ENCODE measurements around the gene ARID3A. TPM values are rescaled to one million over a fixed set of nuclear protein-coding genes. Genes with fewer than 3 reads are reported as not detected.
A peak's percentile ranks its signal among the peaks of the same experiment; 100 is the strongest.
"Not testable (repeated sequence)": the region's sequence is repeated elsewhere in the genome, so short reads cannot be mapped to it uniquely, and the experiment has no call there.

Gene ARID3A
- total RNA-seq, 1 donor from 2014 or later = 70.6 TPM

DNA sequence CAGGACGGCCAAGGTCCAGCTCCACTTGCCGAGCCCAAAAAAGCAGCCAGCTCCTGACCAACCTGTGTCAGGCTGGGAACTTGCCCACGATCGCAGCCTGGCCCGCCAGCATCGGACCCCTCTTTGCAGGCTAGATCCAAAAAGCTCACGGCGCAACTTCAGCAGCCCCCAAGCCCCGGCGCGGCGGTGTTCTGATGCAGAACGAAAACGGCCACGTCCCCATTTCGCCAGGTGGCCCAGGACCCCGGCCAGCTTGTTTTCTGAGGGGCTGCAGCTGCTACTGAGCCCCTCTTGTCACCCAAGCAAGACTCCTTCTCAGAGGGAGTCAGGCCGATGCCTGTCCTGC is 93.8 kb downstream of the ARID3A start:
- peaks cover 2% of the 10 kb centered on the region for H3K27me3 Mint-ChIP-seq (ENCODE audit: low read depth)
- H3K36me3 Mint-ChIP-seq = no peaks in the 10 kb centered on the region
- TF ChIP-seq, protein P1, sequence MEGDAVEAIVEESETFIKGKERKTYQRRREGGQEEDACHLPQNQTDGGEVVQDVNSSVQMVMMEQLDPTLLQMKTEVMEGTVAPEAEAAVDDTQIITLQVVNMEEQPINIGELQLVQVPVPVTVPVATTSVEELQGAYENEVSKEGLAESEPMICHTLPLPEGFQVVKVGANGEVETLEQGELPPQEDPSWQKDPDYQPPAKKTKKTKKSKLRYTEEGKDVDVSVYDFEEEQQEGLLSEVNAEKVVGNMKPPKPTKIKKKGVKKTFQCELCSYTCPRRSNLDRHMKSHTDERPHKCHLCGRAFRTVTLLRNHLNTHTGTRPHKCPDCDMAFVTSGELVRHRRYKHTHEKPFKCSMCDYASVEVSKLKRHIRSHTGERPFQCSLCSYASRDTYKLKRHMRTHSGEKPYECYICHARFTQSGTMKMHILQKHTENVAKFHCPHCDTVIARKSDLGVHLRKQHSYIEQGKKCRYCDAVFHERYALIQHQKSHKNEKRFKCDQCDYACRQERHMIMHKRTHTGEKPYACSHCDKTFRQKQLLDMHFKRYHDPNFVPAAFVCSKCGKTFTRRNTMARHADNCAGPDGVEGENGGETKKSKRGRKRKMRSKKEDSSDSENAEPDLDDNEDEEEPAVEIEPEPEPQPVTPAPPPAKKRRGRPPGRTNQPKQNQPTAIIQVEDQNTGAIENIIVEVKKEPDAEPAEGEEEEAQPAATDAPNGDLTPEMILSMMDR (IDR thresholded peaks at IDR 0.05; ENCODE audit: unreplicated experiment) = no peak
- H3K9me3 Mint-ChIP-seq = no peaks in the 10 kb centered on the region
- no peak for DNase-seq (ENCODE audit: low spot score in 2 of 2, unreplicated experiment in 2 of 2)
- peaks cover 27% of the 10 kb centered on the region for H3K4me1 Mint-ChIP-seq
- H3K27ac Mint-ChIP-seq = peak overlapping the region; percentile 92
- peak overlapping the region; percentile 88 for H3K4me3 Mint-ChIP-seq

DNA sequence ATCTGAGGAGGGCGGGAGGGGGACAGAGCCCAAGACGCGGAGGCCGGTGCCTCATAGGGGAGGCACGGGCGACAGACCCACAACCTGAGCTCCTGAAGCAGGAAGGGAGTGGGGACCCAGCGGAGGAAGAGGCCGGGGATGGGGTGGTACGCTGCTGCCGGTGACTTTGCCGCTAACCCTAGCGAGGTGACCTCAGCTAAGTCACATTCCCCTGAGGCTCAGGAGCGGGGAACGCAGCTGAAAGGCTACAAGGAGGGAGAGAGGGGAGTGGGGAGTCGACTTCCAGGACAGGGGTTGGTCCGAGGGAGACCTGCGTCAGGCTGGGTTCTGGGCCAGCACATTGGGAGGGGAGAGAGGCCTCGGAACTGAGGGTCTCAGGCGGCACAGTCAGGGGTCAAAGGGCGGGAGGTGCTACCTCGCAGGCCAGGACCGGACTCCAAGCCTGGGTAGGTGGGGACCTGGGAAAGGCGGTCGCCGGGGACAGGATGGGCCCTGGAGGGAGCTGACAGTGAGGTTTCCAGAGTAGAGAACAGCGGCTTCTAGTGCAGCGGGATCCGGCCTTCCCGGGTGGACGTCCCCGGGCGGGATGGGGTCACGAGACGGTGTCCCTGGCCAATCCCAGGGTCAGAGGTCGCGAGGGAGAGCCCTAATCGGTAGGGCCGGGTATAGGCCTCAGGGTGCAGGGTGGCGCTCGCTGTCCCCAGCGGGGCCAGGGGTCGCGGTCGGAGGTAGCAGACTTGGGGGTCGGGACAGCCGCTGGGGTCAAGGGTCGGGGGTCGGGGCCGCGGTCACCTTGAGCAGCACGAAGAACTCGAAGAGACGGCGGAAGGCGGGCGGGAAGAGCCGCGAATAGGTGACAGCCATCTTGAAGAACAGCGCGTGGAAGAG is 94.4 kb downstream of the ARID3A start:
- Mint-ChIP-seq H3K4me1 (peaks cover 27% of the 10 kb centered on the region), H3K27me3 (ENCODE audit: low read depth) (peaks cover 2% of the 10 kb centered on the region), H3K27ac (peak overlapping the region; percentile 92), H3K36me3 (no peaks in the 10 kb centered on the region), H3K4me3 (peak overlapping the region; percentile 88), H3K9me3 (no peaks in the 10 kb centered on the region)
- no peak for DNase-seq (ENCODE audit: low spot score in 2 of 2, unreplicated experiment in 2 of 2)
- TF ChIP-seq, protein P1 (IDR thresholded peaks at IDR 0.05; ENCODE audit: unreplicated experiment) = no peak

DNA sequence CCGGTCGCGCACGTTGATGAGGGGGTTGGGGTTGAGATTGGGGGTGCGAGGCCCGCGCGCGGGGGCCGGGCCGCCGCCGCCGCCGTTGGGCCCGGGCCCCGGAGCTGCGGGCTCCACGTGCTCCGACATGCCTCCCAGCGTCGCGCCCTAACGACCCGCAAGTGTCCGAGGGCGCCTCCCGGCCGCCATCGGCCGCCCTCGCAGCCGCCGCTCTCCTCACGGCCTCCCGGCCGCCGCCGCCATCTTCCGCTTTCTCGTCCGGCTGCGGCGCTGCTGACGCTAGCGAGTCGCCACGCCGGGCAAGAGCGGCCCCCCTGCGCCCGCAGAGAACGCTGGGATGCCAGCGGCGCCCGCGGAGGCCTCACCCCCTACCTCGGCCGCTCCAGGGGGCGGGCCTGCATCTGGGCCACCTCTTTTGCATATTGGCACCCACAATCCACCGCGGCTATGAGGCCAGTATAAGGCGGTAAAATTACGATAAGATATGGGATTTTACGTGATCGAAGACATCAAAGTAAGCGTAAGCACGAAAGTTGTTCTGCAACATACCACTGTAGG is 95.1 kb downstream of the ARID3A start, which contains the start of gene TMEM259:
Gene TMEM259, minus strand, starts transcription at position 256 of the 558 bp plus-strand sequence. Its CDS starts 127 bp downstream, at position 129.
- Mint-ChIP-seq H3K27ac (peak within 1 kb of the TSS; percentile 100), H3K27me3 (ENCODE audit: low read depth) (peaks cover 2% of the 10 kb centered on the region), H3K36me3 (no peaks in the 10 kb centered on the region), H3K4me1 (peaks cover 27% of the 10 kb centered on the region), H3K9me3 (no peaks in the 10 kb centered on the region), H3K4me3 (peak within 1 kb of the TSS; percentile 88)
- peak; percentile 96 to 98 for DNase-seq (ENCODE audit: low spot score in 2 of 2, unreplicated experiment in 2 of 2)
- TF ChIP-seq, protein P1 (IDR thresholded peaks at IDR 0.05; ENCODE audit: unreplicated experiment) = no peak

DNA sequence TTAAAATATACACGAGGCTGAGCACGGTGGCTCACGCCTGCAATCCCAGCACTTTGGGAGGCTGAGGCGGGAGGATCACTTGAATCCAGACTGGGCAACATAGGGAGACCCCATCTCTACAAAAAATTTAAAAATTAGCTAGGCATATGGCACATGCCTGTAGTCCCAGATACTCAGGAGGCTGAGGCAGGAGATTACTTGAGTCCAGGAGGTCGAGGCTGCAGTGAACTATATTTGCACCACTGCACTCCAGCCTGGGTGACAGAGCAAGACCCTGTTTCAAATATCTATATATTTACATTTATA is 98.0 kb downstream of the ARID3A start:
- DNase-seq (ENCODE audit: low spot score in 2 of 2, unreplicated experiment in 2 of 2); H3K27me3 Mint-ChIP-seq (ENCODE audit: low read depth); H3K36me3 Mint-ChIP-seq; H3K9me3 Mint-ChIP-seq; H3K27ac Mint-ChIP-seq; H3K4me3 Mint-ChIP-seq: not testable (repeated sequence)
- H3K4me1 Mint-ChIP-seq = peaks cover 14% of the 10 kb centered on the region

DNA sequence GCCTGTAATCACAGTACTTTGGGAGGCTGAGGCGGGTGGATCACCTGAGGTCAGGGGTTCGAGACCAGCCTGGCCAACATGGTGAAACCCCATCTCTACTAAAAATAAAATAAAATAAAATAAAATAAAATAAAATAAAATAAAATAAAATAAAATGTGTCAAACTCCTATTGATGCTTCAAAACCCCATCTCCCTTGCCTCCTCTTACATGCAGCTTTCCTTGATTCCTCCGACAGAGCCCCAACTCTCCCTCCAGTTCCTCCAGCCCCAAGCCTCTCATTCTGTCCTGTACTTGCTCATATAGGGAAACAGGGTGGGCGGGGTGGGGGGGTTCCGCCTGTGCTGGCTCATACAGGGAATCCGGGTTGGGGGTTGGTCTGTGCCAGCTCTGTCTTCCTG is 99.2 kb downstream of the ARID3A start:
- H3K9me3 Mint-ChIP-seq; DNase-seq (ENCODE audit: low spot score in 2 of 2, unreplicated experiment in 2 of 2); H3K27me3 Mint-ChIP-seq (ENCODE audit: low read depth); H3K36me3 Mint-ChIP-seq; H3K4me3 Mint-ChIP-seq: not testable (repeated sequence)
- H3K4me1 Mint-ChIP-seq = peaks cover 14% of the 10 kb centered on the region
- H3K27ac Mint-ChIP-seq = peak overlapping the region; percentile 86

Other genes starting within 250 kb of the ARID3A start
- gene FSTL3, start 249.6 kb upstream of the ARID3A start, total RNA-seq = 64.1 to 65.5 TPM (median 64.6 TPM) in 3 replicates
- gene PRSS57, start 230.6 kb upstream of the ARID3A start, total RNA-seq = not detected in 3 replicates
- gene PALM, start 217.1 kb upstream of the ARID3A start, total RNA-seq = 80.5 to 87.1 TPM (median 86.9 TPM) in 3 replicates
- 1.4 to 2.2 TPM (median 1.5 TPM) in 3 replicates for gene MISP, start 174.9 kb upstream of the ARID3A start, total RNA-seq
- 447 to 482 TPM (median 459 TPM) in 3 replicates for gene PTBP1, start 128.6 kb upstream of the ARID3A start, total RNA-seq
- gene PLPPR3, start 104.1 kb upstream of the ARID3A start, total RNA-seq = 140 to 162 TPM (median 152 TPM) in 3 replicates
- gene AZU1, start 98.2 kb upstream of the ARID3A start, total RNA-seq = 6.4 to 7.1 TPM (median 6.7 TPM) in 3 replicates
- gene PRTN3, start 85.0 kb upstream of the ARID3A start, total RNA-seq = 0.23 TPM in 1 of 3 replicates, not detected in the others
- not detected in 3 replicates for gene ELANE, start 73.7 kb upstream of the ARID3A start, total RNA-seq
- gene CFD, start 66.4 kb upstream of the ARID3A start, total RNA-seq = 3.2 to 3.5 TPM (median 3.4 TPM) in 3 replicates
- gene MED16, start 32.8 kb upstream of the ARID3A start, total RNA-seq = 79.8 to 87.8 TPM (median 80.0 TPM) in 3 replicates
- gene RNU6-9, start 32.6 kb upstream of the ARID3A start, total RNA-seq = not detected in 3 replicates
- gene R3HDM4, start 12.8 kb upstream of the ARID3A start, total RNA-seq = 47.4 to 50.5 TPM (median 49.5 TPM) in 3 replicates
- gene KISS1R, start 8.7 kb upstream of the ARID3A start, total RNA-seq = 1.0 to 1.5 TPM (median 1.1 TPM) in 3 replicates
- gene WDR18, start 58.3 kb downstream of the ARID3A start, total RNA-seq = 59.3 to 65.2 TPM (median 59.4 TPM) in 3 replicates
- 0.29 to 0.36 TPM (median 0.34 TPM) in 3 replicates for gene GRIN3B, start 74.4 kb downstream of the ARID3A start, total RNA-seq
- 232 to 245 TPM (median 242 TPM) in 3 replicates for gene TMEM259, start 95.1 kb downstream of the ARID3A start, total RNA-seq
- not detected in 3 replicates for gene RNU6-2, start 95.5 kb downstream of the ARID3A start, total RNA-seq
- 492 to 501 TPM (median 493 TPM) in 3 replicates for gene CNN2, start 100.6 kb downstream of the ARID3A start, total RNA-seq
- gene ABCA7, start 114.1 kb downstream of the ARID3A start, total RNA-seq = 18.0 to 22.5 TPM (median 20.1 TPM) in 3 replicates
- 2.4 to 3.8 TPM (median 3.2 TPM) in 3 replicates for gene ARHGAP45, start 141.1 kb downstream of the ARID3A start, total RNA-seq
- gene POLR2E, start 169.3 kb downstream of the ARID3A start, total RNA-seq = 137 to 145 TPM (median 143 TPM) in 3 replicates
- 190 to 208 TPM (median 201 TPM) in 3 replicates for gene GPX4, start 178.0 kb downstream of the ARID3A start, total RNA-seq
- 48.5 to 56.1 TPM (median 53.0 TPM) in 3 replicates for gene SBNO2, start 248.2 kb downstream of the ARID3A start, total RNA-seq